Ishikawa (cell line): ENCODE data around the gene VARS1.
A peak's percentile ranks its signal among the peaks of the same experiment; 100 is the strongest.

Experiments
- CEBPB ChIP-seq: IDR thresholded peaks from 2 replicates; pipeline ENCODE4 v1.6.1; 2012
- CREB1 ChIP-seq: IDR thresholded peaks from 2 replicates; pipeline ENCODE4 v1.6.1; 2012; ENCODE audit warnings: low read depth
- EGR1 ChIP-seq: IDR thresholded peaks from 2 replicates; pipeline ENCODE4 v1.6.1; 2012
- EP300 ChIP-seq: IDR thresholded peaks from 2 replicates; pipeline ENCODE4 v1.6.1; 2012; ENCODE audit warnings: borderline replicate concordance
- FOXM1 ChIP-seq: IDR thresholded peaks from 2 replicates; pipeline ENCODE4 v1.6.1; 2012; ENCODE audit warnings: low read depth, borderline replicate concordance
- MAX ChIP-seq: IDR thresholded peaks from 2 replicates; pipeline ENCODE4 v1.6.1; 2012
- NFIC ChIP-seq: IDR thresholded peaks from 2 replicates; pipeline ENCODE4 v1.6.1; 2012
- RAD21 ChIP-seq: IDR thresholded peaks from 2 replicates; pipeline ENCODE4 v1.6.1; 2012; ENCODE audit warnings: low read depth
- REST ChIP-seq: IDR thresholded peaks from 2 replicates; pipeline ENCODE4 v1.6.1; 2012; ENCODE audit warnings: low read depth, mild to moderate bottlenecking
- TAF1 ChIP-seq: IDR thresholded peaks from 2 replicates; pipeline ENCODE4 v1.6.1; 2012; ENCODE audit warnings: low read depth, mild to moderate bottlenecking
- TCF12 ChIP-seq: IDR thresholded peaks from 2 replicates; pipeline ENCODE4 v1.6.1; 2012; ENCODE audit warnings: low read depth
- TEAD4 ChIP-seq: IDR thresholded peaks from 2 replicates; pipeline ENCODE4 v1.6.1; 2012
- USF1 ChIP-seq: IDR thresholded peaks from 2 replicates; pipeline ENCODE4 v1.6.1; 2012
- YY1 ChIP-seq: IDR thresholded peaks from 2 replicates; pipeline ENCODE4 v1.6.1; 2012; ENCODE audit warnings: low read depth
- ZBTB7A ChIP-seq: IDR thresholded peaks from 2 replicates; pipeline ENCODE4 v1.6.1; 2012; ENCODE audit warnings: low read depth

VARS1 gene

GRCh38 chr6:31814677-31815024, 19.1 kb upstream of the VARS1 start:
- TF ChIP-seq MAX (peak; percentile 74; the same call in 1 of the 2 replicates), CREB1 (no peak), TAF1 (no peak), TEAD4 (no peak)

- TF ChIP-seq ZBTB7A (no peak), EP300 (no peak), REST (no peak), TCF12 (no peak), CREB1 (no peak), TEAD4 (no peak), EGR1 (no peak), TAF1 (no peak), YY1 (no peak), RAD21 (no peak), NFIC (no peak), CEBPB (no peak), MAX (no peak)
These were observed 17.9 kb upstream of the VARS1 start for GRCh38 chr6:31813465-31813849.

- no peak for TF ChIP-seq TAF1
- no peak for TF ChIP-seq ZBTB7A
- no peak for TF ChIP-seq REST
- no peak for TF ChIP-seq RAD21
- TF ChIP-seq CREB1 = no peak
- no peak for TF ChIP-seq TCF12
- TF ChIP-seq TEAD4 = no peak
- no peak for TF ChIP-seq EGR1
- no peak for TF ChIP-seq FOXM1
- TF ChIP-seq NFIC = no peak
- no peak for TF ChIP-seq EP300
- no peak for TF ChIP-seq CEBPB
- no peak for TF ChIP-seq YY1
- TF ChIP-seq USF1 = no peak
These were observed 16.1 kb upstream of the VARS1 start for GRCh38 chr6:31811645-31812044.

GRCh38 chr6:31806470-31807272, 11.1 kb upstream of the VARS1 start, which contains the start of gene LSM2:
TSS of gene LSM2 (minus strand) at chr6:31806966. CDS start at chr6:31806757, 209 bp downstream.
- TF ChIP-seq ZBTB7A = peak; percentile 87
- peak; percentile 76 for TF ChIP-seq MAX
- peak; percentile 32 for TF ChIP-seq EP300
- peak; percentile 2; the same call in 1 of the 2 replicates for TF ChIP-seq RAD21
- no peak for TF ChIP-seq NFIC
- TF ChIP-seq YY1 = peak; percentile 73; the same call in 1 of the 2 replicates
- TF ChIP-seq TAF1 = peak; percentile 81
- TF ChIP-seq TEAD4 = no peak; the same call in none of the 2 replicates
- peak; percentile 73 for TF ChIP-seq CREB1
- peak; percentile 6; the same call in 1 of the 2 replicates for TF ChIP-seq REST
- TF ChIP-seq TCF12 = peak; percentile 47; the same call in 1 of the 2 replicates
- TF ChIP-seq FOXM1 = no peak
- TF ChIP-seq EGR1 = peak; percentile 16; the same call in 1 of the 2 replicates
